CD4-positive, alpha-beta T cell treated with Interleukin-4 for 4 hours (primary cell): ENCODE measurements around the gene SHANK3.

Source experiments
- DNase-seq: peaks from one replicate; pipeline ENCODE4 v3.0.0-alpha.2; 2020

Gene SHANK3

GRCh38 chr22:50700387-50701075 lies 27.9 kb downstream of the SHANK3 start:
- DNase-seq = no peak

- DNase-seq = no peak
Observed at GRCh38 chr22:50701076-50701419, 28.4 kb downstream of the SHANK3 start.

- no peak for DNase-seq
Observed at GRCh38 chr22:50701428-50702154, 29.0 kb downstream of the SHANK3 start.

GRCh38 chr22:50702261-50702671 lies 29.6 kb downstream of the SHANK3 start:
- DNase-seq = no peak

DNA sequence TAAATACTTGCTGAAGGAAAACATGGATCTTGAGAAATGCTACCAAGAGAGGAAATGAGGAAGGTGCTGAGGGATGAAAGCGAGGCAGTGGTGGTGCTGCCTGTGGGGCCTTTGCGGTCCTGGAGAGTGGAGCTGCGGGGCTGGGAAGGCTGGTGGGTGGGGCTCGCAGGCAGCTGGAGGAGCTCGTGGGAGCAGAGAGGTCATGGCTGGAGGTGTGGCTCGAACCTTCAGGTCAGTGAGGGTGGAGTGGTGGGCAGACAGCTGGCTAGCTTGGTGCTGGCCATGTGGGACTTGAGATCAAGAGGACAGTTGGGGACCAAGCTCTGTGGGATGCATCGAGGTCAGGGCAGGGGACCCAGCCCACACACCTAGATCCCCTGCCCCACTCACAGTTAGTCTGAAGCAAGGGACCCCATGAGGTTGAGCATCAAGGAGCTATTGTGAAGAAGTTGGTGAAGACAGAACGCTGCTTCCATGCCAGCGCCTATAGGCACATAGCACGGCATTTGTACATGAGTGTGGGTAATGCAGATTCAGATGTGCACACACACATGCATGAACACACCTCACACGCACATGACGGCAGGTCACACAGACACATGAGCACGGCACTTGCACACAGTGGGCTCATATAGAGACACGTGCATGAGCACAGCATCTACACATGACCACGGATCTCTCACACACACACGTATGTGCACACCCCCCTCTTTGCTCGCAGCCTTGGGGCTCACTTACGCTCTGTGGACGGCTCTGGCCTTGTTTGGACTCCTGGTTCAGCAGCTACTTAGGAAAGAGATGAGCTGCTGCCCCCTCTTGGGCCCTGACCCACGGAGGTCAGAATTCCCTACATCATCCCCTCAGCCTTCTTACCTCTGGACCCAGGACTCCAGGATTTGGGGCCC lies 30.4 kb downstream of the SHANK3 start:
- DNase-seq = no peak

- no peak for DNase-seq
Observed at GRCh38 chr22:50703726-50704509, 31.3 kb downstream of the SHANK3 start.

- DNase-seq = no peak
Observed at GRCh38 chr22:50704510-50705218, 32.0 kb downstream of the SHANK3 start.

DNA sequence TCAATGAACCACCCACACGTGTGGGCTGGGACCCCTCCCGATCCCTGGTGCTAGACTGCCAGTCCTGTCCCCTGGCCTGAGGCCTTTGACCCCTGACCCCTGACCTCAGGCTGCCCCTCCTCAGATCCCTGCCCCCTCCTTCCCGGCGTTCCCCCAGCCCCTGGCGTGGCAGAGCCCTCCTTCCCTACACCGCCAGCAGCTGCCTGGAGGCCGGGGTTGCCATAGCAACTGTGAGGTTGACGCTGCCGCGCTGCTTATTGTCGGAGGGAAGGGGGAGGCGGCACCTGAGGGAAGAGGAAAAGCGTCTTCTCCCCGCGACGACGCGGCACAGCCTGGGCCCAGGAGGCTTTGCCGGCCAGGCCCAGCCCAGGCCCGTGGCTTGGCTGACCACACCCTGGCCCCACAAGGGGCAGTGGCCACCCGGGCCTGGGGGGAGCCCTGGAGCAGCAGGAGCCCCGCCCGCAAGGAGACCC lies 32.6 kb downstream of the SHANK3 start:
- no peak for DNase-seq

GRCh38 chr22:50705851-50706351 lies 33.3 kb downstream of the SHANK3 start:
- no peak for DNase-seq

- DNase-seq = no peak
Observed at GRCh38 chr22:50706481-50707125, 34.0 kb downstream of the SHANK3 start.

DNA sequence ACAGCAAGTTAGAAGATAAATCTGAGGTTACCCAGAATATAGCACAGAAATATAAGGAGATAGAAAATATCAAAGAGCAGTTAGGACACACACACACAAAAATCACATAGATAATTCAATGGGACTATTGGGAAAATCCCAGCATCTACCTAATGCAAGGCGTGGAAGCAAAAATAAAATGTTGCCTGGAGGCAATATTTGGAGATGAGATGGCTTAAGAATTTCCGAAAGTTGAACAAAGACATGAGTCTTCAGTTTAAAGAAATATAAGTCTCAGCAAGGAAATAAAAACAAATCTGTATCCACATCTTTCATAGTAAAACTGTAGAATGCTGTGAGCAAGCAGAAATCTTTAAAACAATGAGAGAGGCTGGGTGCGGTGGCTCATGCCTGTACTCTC lies 35.9 kb downstream of the SHANK3 start:
- no peak for DNase-seq

- no peak for DNase-seq
Observed at GRCh38 chr22:50708996-50709395, 36.4 kb downstream of the SHANK3 start.

DNA sequence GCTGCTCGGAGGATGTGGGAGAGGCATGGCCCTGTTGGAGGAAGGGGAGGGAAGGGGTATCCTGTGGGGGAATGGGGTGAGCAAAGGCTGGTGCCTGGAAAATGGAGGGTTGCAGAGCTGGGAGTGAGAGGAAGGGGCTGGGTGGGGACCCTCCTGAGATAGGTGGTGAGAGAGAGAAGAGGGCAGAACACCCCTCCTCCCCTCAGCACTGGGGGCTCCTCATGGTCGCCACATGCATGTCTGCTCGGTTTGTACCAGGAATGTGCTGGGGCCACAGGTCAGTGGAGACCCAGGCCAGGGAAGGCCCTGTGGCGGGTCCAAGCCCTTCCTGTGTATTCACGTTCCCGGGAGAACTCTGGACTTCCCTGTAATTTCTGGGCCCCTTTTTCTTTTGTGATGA lies 37.6 kb downstream of the SHANK3 start:
- no peak for DNase-seq

GRCh38 chr22:50710886-50711285 lies 38.3 kb downstream of the SHANK3 start:
- no peak for DNase-seq

- DNase-seq = no peak
Observed at GRCh38 chr22:50711446-50712340, 39.1 kb downstream of the SHANK3 start.

- no peak for DNase-seq
Observed at GRCh38 chr22:50712341-50713007, 39.9 kb downstream of the SHANK3 start.

DNA sequence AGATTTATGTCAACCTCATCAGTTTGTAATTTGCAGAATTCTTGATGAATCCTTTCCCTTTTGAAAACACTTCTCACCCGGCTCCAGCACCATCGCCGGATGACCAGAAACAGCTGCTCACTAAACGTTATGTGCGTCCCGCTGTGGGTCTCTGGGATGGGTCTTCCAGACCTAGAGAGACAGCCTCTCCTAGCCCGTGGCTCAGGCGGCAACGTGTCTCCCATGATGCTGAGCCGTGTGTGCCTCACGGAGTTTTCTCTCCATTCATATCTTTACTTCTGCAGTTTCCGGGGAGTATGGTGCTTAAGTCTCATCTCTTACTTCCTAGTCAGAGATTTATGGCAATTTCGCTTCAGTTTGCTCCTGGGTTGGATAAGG lies 40.4 kb downstream of the SHANK3 start:
- no peak for DNase-seq

- no peak for DNase-seq
Observed at GRCh38 chr22:50713571-50714056, 41.0 kb downstream of the SHANK3 start.

- DNase-seq = no peak
Observed at GRCh38 chr22:50714150-50714549, 41.5 kb downstream of the SHANK3 start.
